Thyroid gland (tissue), 4 donors: ENCODE data around the gene THSD7B.

Source experiments
- POLR2A ChIP-seq, 2 donors: fragments of 450-650 bp; IDR thresholded peaks; one replicate each; pipeline ENCODE4 v1.6.1; 2017; ENCODE audit warnings: antibody characterized with exemption in 2 of 2, mild to moderate bottlenecking in 2 of 2, moderate library complexity in 1 of 2
- TF ChIP-seq, protein P1 (sequence below), 6 experiments: fragments of 200-600 bp in 3 of 6; fragments of 450-650 bp in 3 of 6; sonication (generic) in 3 of 6; IDR thresholded peaks; one replicate each; pipeline ENCODE4 v1.5.1; 2016 to 2019; ENCODE audit warnings: antibody characterized with exemption in 6 of 6, mild to moderate bottlenecking in 2 of 6, inconsistent platforms in 1 of 6, moderate library complexity in 1 of 6

DNA sequence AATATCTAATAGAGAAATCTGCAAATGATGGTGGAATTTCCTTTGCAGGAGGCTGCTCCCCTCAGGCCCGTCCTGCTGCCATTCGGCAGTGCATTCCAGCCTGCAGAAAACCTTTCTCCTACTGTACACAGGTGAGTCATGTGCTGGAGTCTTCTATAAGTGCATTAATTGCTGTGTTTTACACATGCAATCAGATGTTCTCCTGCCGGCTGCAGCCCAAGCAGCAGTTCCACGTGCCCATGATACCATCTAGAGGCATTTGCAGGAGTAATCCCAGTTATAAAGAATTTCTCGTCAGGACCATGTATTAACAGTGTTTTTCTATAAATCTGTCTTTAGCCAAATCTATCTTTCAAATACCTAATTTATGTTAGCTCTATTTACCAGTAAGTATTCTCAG, 894.3 kb downstream of the THSD7B start:
- TF ChIP-seq, protein P1, sequence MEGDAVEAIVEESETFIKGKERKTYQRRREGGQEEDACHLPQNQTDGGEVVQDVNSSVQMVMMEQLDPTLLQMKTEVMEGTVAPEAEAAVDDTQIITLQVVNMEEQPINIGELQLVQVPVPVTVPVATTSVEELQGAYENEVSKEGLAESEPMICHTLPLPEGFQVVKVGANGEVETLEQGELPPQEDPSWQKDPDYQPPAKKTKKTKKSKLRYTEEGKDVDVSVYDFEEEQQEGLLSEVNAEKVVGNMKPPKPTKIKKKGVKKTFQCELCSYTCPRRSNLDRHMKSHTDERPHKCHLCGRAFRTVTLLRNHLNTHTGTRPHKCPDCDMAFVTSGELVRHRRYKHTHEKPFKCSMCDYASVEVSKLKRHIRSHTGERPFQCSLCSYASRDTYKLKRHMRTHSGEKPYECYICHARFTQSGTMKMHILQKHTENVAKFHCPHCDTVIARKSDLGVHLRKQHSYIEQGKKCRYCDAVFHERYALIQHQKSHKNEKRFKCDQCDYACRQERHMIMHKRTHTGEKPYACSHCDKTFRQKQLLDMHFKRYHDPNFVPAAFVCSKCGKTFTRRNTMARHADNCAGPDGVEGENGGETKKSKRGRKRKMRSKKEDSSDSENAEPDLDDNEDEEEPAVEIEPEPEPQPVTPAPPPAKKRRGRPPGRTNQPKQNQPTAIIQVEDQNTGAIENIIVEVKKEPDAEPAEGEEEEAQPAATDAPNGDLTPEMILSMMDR (IDR thresholded peaks at IDR 0.05), result peak in 1 of 6 experiments; percentile 38
- TF ChIP-seq POLR2A (IDR thresholded peaks at IDR 0.05), result no peak
